Gastroesophageal sphincter (tissue), 3 donors: ENCODE measurements around the gene TTC21A.

ENCODE experiments used
- CTCF ChIP-seq, 4 experiments: fragments of 200-600 bp in 2 of 4; fragments of 450-650 bp in 2 of 4; sonication (generic) in 1 of 4; IDR thresholded peaks; one replicate each; pipeline ENCODE4 v1.5.1; 2017 to 2019; ENCODE audit warnings: antibody characterized with exemption in 4 of 4, mild to moderate bottlenecking in 2 of 4, moderate library complexity in 2 of 4
- POLR2A ChIP-seq, 2 donors: fragments of 450-650 bp; IDR thresholded peaks; one replicate each; pipeline ENCODE4 v1.6.1; 2017; ENCODE audit warnings: antibody characterized with exemption in 2 of 2, mild to moderate bottlenecking in 2 of 2, moderate library complexity in 1 of 2
- POLR2AphosphoS5 ChIP-seq: sonication (generic); formaldehyde crosslinking; IDR thresholded peaks from one replicate; pipeline ENCODE4 v1.6.1; 2017; ENCODE audit warnings: antibody characterized with exemption

GRCh38 chr3:39137991-39138803 is 30.7 kb downstream of the TTC21A start:
- TF ChIP-seq CTCF (IDR thresholded peaks at IDR 0.05) = no peak
- TF ChIP-seq POLR2A (IDR thresholded peaks at IDR 0.05) = no peak
- no peak for TF ChIP-seq POLR2AphosphoS5
